Lung (tissue), 12 donors: ENCODE data around the gene SULT2B1. TPM values are rescaled to one million over a fixed set of nuclear protein-coding genes. Genes with fewer than 3 reads are reported as not detected.

Experiments
- ATAC-seq: fragments of 200-7000 bp; cut with Tn5 transposase; one replicate; pipeline ENCODE4 v1.9.1; 2020; ENCODE audit warnings: moderate number of reproducible peaks; ENCODE audit not compliant: insufficient read depth, low FRiP score
- DNase-seq, 3 donors: peaks; one replicate each; pipeline ENCODE4 v3.0.0-alpha.2; 2013 to 2017
- H3K27ac ChIP-seq, 2 donors: one replicate each; pipeline ENCODE4 v1.5.1; 2013; ENCODE audit warnings: mild to moderate bottlenecking in 2 of 2, moderate library complexity in 2 of 2, control low read depth in 1 of 2, inconsistent platforms in 1 of 2, low read depth in 1 of 2, low read length in 1 of 2
- H3K27me3 ChIP-seq, 3 donors: one replicate each; pipeline ENCODE4 v1.5.1; 2013; ENCODE audit warnings: low read length in 2 of 3; ENCODE audit not compliant: control insufficient read depth in 3 of 3, insufficient read depth in 3 of 3
- H3K36me3 ChIP-seq, 4 donors: one replicate each; pipeline ENCODE4 v1.5.1; 2013; ENCODE audit warnings: low read length in 4 of 4, mild to moderate bottlenecking in 1 of 4, moderate library complexity in 1 of 4; ENCODE audit not compliant: control insufficient read depth in 4 of 4, insufficient read depth in 4 of 4
- H3K4me1 ChIP-seq, 5 donors: one replicate each; pipeline ENCODE4 v1.5.1; 2013; ENCODE audit warnings: low read length in 5 of 5, mild to moderate bottlenecking in 2 of 5, moderate library complexity in 1 of 5; ENCODE audit not compliant: control insufficient read depth in 5 of 5, insufficient read depth in 5 of 5
- H3K4me3 ChIP-seq: one replicate; pipeline ENCODE4 v1.5.1; 2013; ENCODE audit warnings: mild to moderate bottlenecking, control low read depth, moderate library complexity
- H3K9ac ChIP-seq, 2 donors: one replicate each; pipeline ENCODE4 v1.5.1; 2013; ENCODE audit warnings: low read length in 2 of 2, control low read depth in 1 of 2; ENCODE audit not compliant: insufficient read depth in 1 of 2
- H3K9me3 ChIP-seq, 4 donors: one replicate each; pipeline ENCODE4 v1.5.1; 2013; ENCODE audit warnings: low read length in 3 of 4, mild to moderate bottlenecking in 1 of 4, moderate library complexity in 1 of 4; ENCODE audit not compliant: control insufficient read depth in 4 of 4, insufficient read depth in 3 of 4
- WGBS, 2 donors: extraction: QIAGEN DNeasy Blood & Tissue Kit; methylation state at CpG; one replicate each; pipeline ENCODE4 v1.1.7; 2013; 5-methylcytosine and 5-hydroxymethylcytosine counted together
- polyA plus RNA-seq, 2 donors: library from polyadenylated mRNA; stranded (reverse); fragments of 200-250 nt; gene quantifications; one replicate each; pipeline ENCODE4 v1.2.1, GENCODE V29; 2013
- total RNA-seq, 2 donors: library from RNA; depleted of rRNA in 1 of 2; stranded (reverse); fragments of >200 nt in 1 of 2; gene quantifications; one replicate each; pipeline ENCODE4 v1.2.1, GENCODE V29; 2014 to 2021
- TF ChIP-seq, protein P1 (sequence below): IDR thresholded peaks from 2 replicates; pipeline ENCODE4 v1.5.1; 2012; ENCODE audit warnings: mild to moderate bottlenecking; ENCODE audit errors: control extremely low read depth, extremely low read depth
- donor health status: control.
- donor health status: control.
- donor health status: Bipolar disorder and iron deficiency.
- donor health status: healthy.
- donor health status: DM: yes; HTN: yes; CAD: no.

SULT2B1 gene
- total and polyA plus RNA-seq, 4 donors: 1.2 to 22.9 (median 10.7) TPM

GRCh38 chr19:48635966-48636858 lies 84.2 kb downstream of the SULT2B1 start:
- Histone ChIP-seq H3K27me3 (peaks cover 0 to 5% (median 0%) of the 10 kb centered on the region in 3 donors), H3K4me1 (peaks cover 0 to 35% (median 14%) of the 10 kb centered on the region in 5 donors), H3K9me3 (no peaks in the 10 kb centered on the region), H3K4me3 (peak overlapping the region; percentile 41), H3K9ac (peak overlapping the region in 1 of 2 donors; percentile 13), H3K36me3 (peaks cover 0 to 6% (median 0%) of the 10 kb centered on the region in 4 donors), H3K27ac (peak overlapping the region; percentile 88 to 94)
- 2% methylated on average over 35 of the region's 35 CpGs for WGBS, 2 donors
- DNase-seq: no peak
- TF ChIP-seq, protein P1, sequence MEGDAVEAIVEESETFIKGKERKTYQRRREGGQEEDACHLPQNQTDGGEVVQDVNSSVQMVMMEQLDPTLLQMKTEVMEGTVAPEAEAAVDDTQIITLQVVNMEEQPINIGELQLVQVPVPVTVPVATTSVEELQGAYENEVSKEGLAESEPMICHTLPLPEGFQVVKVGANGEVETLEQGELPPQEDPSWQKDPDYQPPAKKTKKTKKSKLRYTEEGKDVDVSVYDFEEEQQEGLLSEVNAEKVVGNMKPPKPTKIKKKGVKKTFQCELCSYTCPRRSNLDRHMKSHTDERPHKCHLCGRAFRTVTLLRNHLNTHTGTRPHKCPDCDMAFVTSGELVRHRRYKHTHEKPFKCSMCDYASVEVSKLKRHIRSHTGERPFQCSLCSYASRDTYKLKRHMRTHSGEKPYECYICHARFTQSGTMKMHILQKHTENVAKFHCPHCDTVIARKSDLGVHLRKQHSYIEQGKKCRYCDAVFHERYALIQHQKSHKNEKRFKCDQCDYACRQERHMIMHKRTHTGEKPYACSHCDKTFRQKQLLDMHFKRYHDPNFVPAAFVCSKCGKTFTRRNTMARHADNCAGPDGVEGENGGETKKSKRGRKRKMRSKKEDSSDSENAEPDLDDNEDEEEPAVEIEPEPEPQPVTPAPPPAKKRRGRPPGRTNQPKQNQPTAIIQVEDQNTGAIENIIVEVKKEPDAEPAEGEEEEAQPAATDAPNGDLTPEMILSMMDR: no peak
- ATAC-seq: no peak

GRCh38 chr19:48636859-48637448 lies 85.0 kb downstream of the SULT2B1 start, which contains the start of gene DBP:
Gene DBP (minus strand): TSS chr19:48637379. CDS start chr19:48636994, 385 bp downstream.
- peak within 1 kb of the TSS; percentile 44 to 93 for H3K9ac ChIP-seq
- H3K4me3 ChIP-seq: peak within 1 kb of the TSS; percentile 32
- DNase-seq: no peak
- peaks cover 0 to 6% (median 0%) of the 10 kb centered on the region in 4 donors for H3K36me3 ChIP-seq
- no peaks in the 10 kb centered on the region for H3K9me3 ChIP-seq
- H3K27me3 ChIP-seq: peaks cover 0 to 9% (median 0%) of the 10 kb centered on the region in 3 donors
- peak within 1 kb of the TSS; percentile 93 to 96 for H3K27ac ChIP-seq
- no peak for ATAC-seq
- TF ChIP-seq, protein P1: no peak
- WGBS, 2 donors: 0% methylated on average over 35 to 40 of the region's 40 CpGs
- H3K4me1 ChIP-seq: peaks cover 0 to 34% (median 14%) of the 10 kb centered on the region in 5 donors

- WGBS, 2 donors: 0% methylated on average over 38 of the region's 38 CpGs
- no peak overlapping the region for H3K4me3 ChIP-seq
- TF ChIP-seq, protein P1: no peak
- ATAC-seq (peak; percentile 78), DNase-seq (peak; percentile 99 to 100 (median 99))
- no peaks in the 10 kb centered on the region for H3K9me3 ChIP-seq
- peaks cover 0 to 4% (median 0%) of the 10 kb centered on the region in 4 donors for H3K36me3 ChIP-seq
- H3K27ac ChIP-seq: peak overlapping the region; percentile 93 to 96
- H3K4me1 ChIP-seq: peaks cover 0 to 34% (median 14%) of the 10 kb centered on the region in 5 donors
- H3K9ac ChIP-seq: peak overlapping the region; percentile 44 to 93
- H3K27me3 ChIP-seq: peaks cover 0 to 9% (median 0%) of the 10 kb centered on the region in 3 donors
Observed at GRCh38 chr19:48637449-48637947, 85.5 kb downstream of the SULT2B1 start.
